ENCODE data around the gene NBPF3.
"Not testable (repeated sequence)": the region's sequence is repeated elsewhere in the genome, so short reads cannot be mapped to it uniquely, and the experiment has no call there.

NBPF3 gene

DNA sequence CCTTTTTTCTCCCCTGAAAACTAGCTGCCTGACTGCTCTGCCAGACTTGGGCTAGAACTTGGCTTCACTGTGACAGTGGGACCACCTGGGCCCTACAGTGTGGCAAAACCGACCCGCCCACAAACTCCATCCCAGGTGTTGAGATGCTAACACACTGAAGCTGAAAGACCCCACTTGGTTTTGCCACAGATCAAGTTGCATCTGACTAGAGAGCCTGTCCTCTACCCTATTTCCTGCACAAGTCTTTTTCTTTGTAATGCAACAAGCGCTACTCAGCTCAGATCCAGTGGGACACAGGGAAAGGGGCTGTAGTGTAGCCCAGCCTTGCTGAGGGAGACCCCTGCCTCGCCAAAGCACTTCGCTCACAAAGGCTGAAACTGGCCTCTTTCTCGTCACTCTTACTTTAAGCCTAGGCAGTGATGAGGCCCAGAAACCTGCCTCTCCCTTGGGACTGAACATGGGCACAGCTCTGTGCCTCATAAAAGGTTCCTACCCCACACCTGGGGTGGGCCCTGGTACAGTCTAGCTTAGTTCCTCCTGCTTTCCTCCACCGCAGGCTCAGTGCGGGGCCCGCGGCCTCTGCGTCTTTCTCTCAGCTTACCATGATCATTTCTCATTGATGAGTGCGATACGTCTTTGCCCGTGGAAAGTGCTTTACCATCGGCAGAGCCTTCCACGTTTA lies 79.0 kb downstream of the NBPF3 start:
- no peak for DNase-seq (ENCODE audit: low read depth, low spot score)

DNA sequence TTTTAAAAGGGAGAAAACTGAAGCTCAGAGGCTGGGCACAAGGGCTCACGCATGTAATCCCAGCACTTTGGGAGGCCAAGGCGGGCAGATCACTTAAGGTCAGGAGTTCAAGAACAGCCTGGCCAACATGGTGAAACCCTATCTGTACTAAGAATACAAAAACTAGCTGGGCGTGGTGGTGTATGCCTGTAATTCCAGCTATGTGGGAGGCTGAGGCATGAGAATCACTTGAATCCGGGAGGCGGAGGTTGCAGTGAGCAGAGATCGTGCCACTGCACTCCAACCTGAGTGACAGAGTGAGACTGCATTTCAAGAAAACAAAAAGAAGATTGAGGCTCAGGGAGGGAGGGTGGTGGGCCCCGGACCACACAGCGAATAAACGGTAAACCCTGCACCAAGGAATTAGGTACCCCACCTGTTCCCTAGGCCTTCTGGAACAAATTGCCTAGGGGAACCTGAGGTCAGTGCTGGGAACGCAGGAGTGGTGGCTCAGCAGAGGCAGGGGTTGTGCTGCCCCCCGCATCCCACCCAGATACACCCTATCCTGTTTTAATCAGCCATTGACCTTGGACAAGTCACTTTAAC lies 79.6 kb downstream of the NBPF3 start:
- DNase-seq (ENCODE audit: low read depth, low spot score): not testable (repeated sequence)

DNA sequence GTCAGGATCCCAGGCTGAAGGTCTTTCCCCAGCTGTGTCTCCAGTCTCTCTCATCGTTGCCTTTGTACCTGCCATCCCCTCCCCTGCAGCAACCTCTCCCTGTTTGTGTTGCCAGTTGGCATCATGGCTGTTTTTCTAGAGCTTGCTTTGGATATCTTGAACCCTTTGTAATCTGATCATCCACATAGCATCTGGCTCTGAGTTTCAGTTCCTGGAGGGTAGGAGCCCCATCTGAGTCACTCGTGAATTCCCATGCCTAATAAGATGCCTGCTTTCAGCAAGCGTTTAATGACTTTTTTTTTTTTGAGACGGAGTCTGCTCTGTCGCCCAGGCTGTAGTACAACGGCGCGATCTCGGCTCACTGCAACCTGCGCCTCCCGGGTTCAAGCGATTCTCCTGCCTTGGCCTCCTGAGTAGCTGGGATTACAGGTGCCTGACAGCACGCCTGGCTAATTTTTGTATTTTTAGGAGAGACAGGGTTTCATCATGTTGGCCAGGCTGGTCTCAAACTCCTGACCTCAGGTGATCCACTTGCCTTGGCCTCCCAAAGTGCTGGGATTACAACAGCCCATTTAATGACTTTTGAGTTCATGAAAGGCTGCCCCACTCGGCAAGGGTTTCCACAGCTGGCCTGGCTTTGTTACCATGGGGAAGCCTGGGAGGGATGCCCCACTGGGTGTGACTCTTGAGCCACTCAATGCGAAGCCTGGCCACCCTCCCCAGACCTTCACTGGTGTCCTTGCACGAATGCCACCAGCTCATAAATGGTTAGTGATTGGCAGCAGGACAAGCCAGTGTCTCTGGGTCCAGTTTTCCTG lies 81.2 kb downstream of the NBPF3 start:
- DNase-seq (ENCODE audit: low read depth, low spot score): no peak

DNA sequence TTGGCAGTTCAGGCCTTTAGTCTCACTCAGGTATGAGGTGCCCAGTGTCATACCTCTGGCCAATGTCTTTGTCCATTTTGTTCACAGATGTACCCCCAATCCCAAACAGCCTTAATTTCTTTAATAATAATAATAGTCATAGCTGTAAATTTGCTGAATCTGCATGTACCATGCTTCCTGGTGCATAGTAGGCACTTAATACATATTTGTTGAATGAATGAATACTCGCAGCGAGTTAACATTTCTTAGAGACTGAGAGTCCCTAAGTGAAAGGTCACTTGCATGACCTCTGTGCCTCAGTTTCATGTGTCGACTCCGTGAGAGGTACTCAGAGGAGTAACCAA lies 81.8 kb downstream of the NBPF3 start:
- no peak for DNase-seq (ENCODE audit: low read depth, low spot score)

DNA sequence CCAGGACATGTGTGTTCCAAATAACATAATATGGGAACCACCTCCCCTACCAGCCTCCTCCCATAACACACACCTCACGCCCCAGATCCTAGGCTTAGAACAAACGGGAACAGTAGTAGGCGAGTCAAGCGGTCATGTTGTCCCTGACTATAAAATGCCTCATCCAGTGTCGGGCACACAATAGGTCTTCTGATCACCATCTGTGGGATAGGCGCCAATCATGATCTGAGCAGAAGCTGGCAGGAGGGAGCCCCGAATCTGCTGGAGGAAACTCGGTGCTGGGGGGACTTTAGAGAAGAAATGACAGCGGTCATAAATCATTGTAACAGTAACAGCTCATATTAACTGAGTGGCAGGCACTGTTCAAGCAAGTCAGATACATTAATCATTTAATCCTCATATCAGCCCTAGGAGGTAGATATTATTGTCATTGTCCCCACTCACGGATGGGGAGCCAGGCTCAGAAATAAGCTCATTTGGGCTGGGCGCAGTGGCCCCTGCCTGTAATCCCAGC lies 82.6 kb downstream of the NBPF3 start:
- DNase-seq (ENCODE audit: low read depth, low spot score): no peak

DNA sequence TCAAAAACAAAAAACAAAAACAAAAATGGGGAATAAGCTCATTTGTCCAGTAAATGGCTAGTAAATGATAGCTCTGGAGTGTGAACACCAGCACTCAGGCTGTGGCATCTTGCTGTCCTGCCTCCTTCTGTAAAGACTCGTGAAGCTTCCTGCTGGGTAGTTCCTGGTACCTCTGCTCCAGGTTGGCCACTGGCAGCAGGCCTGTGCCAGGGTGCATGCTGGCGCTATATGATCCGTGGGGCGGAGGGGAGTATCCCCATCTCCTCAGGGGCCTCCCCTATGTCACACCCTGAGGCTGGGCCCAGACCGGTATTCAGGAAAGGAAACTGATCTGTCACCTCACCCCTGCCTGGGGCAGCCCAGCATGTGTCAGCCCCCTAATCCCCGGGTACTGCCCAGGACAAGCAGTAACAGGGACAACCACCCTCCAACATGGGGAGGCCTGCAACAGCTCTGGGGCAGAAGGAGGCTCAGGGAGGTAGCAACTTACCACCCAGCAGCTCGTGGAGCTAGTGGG lies 83.4 kb downstream of the NBPF3 start:
- DNase-seq (ENCODE audit: low read depth, low spot score): no peak

DNA sequence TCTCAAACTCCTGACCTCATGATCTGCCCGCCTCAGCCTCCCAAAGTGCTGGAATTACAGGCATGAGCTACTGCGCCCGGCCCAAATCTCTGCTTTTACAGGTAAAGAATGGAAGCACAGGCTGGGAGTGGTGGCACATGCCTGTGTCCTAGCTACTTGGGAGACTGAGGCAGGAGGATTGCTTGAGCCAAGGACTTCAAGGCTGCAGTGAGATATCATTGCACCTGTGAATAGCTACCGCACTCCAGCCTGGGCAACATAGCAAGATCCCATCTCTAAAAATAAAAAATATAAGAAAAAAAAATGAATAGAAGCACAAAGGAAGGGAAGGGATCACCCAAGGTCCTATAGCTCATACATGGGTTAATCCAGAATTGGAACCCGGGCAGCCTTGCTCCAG lies 84.3 kb downstream of the NBPF3 start:
- DNase-seq (ENCODE audit: low read depth, low spot score): no peak

DNA sequence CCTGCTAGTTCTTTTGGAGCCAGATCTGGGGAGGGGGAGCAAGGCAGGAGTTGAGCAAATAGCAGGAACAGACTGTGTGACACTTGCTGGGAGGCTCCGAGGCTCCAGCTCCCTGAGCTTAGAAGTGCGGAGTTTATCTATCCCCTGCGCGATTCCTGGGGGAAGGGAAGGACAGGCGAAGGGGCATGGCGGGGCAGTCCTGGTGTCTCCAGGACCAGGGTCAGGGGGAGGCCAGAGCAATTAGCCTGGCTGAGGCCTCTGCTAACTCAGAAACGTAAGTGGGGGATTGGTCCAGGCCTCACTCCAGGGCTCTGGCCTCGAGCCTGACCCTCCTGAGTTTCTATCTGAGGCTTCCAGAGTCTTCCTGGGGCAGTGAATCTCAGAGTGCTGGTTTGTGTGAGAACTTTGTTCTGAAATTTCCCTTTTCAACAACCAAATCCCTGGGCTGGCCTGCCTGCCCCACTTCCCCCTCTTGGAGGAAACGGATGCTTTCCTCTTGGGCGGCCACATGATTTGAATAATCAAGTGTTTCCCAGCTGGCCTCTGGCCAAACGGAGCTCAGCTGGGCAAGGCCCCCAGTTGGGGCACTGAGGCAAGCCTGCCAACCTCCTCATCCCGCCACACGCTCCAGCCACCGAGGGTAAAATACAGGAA lies 84.9 kb downstream of the NBPF3 start:
- no peak for DNase-seq (ENCODE audit: low read depth, low spot score)

DNA sequence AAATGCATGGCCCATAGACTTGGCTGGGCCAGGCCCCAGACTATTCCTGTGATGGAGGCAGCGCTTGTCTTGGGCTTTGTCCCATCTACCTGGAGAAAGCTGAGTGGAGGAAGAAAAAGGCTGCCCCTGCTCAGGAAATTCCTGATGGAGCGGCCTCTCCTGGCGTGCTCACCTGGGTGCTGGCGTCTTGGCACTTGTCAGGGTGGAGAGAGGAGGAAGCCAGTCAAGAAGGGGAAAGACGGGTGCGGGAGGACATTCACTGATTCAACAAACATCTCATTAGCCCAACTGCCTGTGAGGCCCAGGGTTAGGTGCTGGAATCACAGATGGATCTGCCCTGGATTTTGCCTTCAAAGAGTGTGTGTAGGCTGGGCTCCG lies 85.4 kb downstream of the NBPF3 start:
- no peak for DNase-seq (ENCODE audit: low read depth, low spot score)

DNA sequence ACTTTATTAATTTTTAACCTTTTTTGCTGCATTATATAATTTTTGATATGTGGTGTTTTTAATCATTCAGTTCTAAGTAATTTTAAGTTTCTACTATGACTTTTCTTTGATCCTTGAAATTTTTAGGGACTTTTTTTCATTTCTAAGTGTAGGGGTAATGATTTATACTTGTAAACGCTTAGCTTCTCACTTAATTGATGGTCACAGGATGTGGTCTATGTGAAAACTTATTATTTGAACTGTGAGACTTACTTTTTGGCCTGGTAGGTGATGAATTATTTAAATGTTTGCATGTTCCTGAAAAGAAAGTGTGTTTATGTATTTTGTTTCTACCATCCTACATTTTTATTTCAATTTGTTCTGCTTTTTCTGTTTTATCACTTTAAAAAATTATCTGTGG lies 86.5 kb downstream of the NBPF3 start:
- no peak for DNase-seq (ENCODE audit: low read depth, low spot score)

DNA sequence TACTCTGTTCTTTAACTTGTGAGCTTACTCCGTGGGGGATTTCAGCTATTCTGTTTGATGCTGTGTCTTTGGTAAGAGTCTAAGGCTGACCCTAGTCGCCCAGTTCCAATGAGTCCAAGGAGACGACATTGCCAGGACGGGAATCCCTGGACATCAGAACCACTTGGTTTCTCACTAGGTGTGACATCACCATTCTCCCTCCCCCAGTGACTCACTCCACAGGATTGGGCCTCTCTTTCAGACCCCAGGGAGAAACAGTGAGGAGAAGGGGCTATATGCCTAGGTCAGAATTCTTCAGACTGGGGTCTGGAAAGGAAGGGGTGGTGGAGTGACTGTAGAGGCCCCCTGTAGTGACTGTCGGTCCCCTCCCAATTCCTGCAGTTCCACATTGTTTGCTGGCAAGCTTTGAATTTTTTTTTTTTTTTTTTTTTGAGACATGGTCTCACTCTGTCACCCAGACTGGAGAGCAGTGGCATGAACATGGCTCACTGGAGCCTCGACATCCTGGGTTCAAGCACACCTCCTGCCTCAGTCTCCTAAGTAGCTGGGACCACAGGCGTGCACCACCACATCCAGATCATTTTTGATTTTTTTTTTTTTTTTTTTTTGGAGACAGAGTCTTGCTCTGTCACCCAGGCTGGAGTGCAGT lies 90.6 kb downstream of the NBPF3 start:
- no peak for DNase-seq (ENCODE audit: low read depth, low spot score)

DNA sequence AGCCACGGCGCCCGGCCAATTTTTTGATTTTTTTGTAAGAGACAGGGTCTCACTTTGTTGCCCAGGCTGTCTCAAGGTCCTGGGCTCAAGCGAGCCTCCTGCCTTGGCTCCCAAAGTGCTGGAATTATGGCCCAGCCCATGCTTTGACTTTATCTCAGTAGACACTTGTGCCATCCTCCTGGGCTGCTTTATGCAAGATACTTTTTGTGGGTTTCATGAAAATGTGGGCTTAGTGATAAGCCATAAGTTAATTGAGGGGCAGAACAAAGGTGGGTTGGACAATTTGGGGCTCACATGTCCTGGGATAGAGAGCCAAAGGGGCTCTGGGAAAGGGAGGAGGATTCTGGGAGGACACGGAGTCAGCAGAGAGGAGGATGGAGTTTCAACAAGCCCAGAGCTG lies 91.3 kb downstream of the NBPF3 start:
- DNase-seq (ENCODE audit: low read depth, low spot score): no peak

DNA sequence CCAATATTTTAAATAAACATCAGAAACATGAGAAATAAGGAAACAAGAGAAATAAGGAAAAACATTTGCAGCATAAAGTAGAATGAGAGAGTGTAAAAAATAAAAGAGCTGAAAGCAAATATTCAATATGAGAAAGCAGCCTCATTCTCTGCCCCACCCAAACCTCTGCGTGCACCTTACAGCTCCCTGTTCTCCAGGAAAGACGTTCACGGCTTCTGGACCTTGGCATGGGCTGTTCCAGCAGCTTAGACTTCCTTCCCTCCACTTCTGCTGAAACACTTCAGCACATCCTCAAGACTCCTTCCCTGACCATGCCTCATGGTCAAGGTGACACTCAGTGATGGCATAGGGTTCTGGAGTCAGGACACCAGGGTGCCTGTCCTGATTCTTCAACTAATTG lies 92.6 kb downstream of the NBPF3 start:
- DNase-seq (ENCODE audit: low read depth, low spot score): no peak

DNA sequence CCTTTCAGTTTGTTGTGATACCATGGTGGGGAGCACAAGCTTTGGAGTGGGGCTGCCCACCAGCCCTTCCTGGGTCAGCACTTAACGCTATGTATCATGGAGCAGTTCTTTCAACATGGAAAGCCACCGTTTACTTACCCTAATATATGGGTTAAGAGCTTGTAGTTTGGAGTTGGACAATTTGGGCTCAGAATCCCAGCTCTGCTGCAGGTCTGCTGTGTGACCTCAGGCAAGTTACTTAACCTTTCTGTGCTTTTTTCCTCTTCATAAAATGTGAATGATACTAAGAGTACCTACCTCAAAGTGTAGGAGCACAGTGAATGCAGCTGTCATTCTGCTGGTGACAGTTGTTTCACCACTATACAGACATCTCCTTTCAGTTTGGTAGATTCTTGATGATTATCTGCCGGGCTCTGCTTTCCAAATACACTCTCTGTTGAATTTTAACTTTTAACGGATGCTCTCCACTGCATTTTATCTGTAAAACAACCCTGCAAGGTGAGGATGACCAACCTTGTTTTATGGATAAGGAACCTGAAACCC lies 93.1 kb downstream of the NBPF3 start:
- no peak for DNase-seq (ENCODE audit: low read depth, low spot score)

DNA sequence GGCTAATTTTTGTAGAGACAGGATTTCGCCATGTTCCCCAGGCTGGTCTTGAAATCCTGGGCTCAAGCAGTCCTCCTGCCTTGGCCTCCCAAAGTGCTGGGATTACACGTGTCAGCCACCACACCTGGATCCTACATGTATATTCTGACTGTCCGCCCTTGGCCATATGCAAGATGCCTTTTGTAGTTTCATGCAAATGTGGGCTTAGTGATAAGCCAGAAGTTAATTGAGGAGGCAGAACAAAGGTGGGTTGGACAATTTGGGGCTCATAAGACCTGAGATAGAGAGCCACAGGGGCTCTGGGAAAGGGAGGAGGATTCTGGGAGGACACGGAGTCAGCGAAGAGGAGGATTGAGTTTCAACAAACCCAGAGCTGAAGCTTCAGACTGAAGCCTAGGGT lies 94.2 kb downstream of the NBPF3 start:
- no peak for DNase-seq (ENCODE audit: low read depth, low spot score)
